GM19395 (cell line): ENCODE results near the gene QPRT.
"Not testable (repeated sequence)": the region's sequence is repeated elsewhere in the genome, so short reads cannot be mapped to it uniquely, and the experiment has no call there.

Experiments used
- ATAC-seq: cut with Tn5 transposase; IDR thresholded peaks from one replicate; pipeline ENCODE4 v1.9.1; 2021; ENCODE audit warnings: mild to moderate bottlenecking, moderate library complexity; ENCODE audit not compliant: unreplicated experiment

Gene QPRT

GRCh38 chr16:29662000-29662728 is 16.8 kb upstream of the QPRT start:
- no peak for ATAC-seq

DNA sequence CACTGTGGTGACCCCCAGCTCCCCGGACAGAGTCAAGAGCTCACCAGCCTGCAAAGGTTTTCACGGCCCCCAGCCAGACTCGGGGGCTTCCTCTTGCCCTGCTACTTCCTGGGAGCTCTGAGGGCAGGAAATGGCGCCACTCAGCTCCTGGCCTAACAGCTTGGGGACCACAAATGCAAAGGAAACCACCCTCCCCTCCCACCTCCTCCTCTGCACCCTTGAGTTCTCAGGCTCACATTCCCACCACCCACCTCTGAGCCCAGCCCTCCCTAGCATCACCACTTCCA is 16.3 kb upstream of the QPRT start:
- ATAC-seq, result no peak

DNA sequence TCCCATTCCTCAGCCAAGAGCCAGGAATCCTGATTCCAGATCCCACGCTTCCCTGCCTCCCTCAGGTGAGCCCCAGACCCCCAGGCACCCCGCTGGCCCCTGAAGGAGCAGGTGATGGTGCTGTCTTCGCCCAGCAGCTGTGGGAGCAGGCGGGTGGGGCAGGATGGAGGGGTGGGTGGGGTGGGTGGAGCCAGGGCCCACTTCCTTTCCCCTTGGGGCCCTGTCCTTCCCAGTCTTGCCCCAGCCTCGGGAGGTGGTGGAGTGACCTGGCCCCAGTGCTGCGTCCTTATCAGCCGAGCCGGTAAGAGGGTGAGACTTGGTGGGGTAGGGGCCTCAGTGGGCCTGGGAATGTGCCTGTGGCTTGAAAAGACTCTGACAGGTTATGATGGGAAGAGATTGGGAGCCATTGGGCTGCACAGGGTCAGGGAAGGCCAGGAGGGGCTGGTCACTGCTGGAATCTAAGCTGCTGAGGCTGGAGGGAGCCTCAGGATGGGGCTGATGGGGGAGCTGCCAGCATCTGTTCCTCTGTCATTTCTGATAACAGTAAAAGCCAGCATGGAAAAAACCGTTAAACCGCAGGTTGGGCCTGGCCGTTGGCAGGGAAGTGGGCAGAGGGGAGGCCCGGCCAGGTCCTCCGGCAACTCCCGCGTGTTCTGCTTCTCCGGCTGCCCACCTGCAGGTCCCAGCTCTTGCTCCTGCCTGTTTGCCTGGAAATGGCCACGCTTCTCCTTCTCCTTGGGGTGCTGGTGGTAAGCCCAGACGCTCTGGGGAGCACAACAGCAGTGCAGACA is 15.8 kb upstream of the QPRT start, which contains the start of gene SPN:
Gene SPN, plus strand, starts transcription at position 232 of the 791 bp plus-strand sequence. Its CDS starts 482 bp downstream, at position 714.
- no peak for ATAC-seq

DNA sequence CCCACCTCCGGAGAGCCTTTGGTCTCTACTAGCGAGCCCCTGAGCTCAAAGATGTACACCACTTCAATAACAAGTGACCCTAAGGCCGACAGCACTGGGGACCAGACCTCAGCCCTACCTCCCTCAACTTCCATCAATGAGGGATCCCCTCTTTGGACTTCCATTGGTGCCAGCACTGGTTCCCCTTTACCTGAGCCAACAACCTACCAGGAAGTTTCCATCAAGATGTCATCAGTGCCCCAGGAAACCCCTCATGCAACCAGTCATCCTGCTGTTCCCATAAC is 15.2 kb upstream of the QPRT start:
- ATAC-seq, result no peak

- ATAC-seq, result no peak
These were observed 14.7 kb upstream of the QPRT start for GRCh38 chr16:29664091-29664921.

DNA sequence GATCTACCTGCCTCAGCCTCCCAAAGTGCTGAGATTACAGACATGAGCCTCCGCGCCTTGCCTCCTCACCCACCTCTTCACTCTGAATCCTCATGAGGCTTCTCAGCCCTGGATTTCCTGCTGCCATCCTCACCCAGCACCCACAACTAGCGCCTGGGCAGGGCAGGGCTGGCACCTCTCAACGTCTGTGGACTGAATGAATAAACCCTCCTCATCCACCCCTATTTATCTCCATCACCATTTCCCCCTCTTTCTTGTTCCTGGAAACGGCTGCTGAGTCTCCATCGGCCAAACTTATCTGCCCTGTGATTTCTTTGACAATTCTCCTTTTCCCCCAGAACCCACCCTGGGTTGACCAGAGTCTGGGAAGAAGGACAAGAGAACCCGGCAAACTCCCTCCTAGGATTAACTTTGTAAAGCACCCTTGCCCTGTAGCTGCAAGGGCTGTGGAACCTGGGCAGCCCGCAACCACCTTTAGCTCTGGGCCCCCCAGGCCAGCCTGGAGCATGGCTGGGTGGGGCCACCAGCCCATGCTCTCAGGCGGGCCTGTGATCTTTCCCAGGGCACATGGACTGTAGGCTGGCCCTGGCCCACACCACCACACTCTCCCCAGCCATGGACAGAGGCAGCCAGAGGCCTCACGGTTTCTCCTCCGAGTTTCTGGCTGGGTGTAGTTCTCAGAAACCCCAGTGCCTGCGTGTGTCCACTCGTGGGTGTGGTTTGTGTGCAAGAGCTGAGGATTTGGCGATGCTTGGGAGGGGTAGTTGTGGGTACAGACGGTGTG is 13.5 kb upstream of the QPRT start:
- no peak for ATAC-seq

DNA sequence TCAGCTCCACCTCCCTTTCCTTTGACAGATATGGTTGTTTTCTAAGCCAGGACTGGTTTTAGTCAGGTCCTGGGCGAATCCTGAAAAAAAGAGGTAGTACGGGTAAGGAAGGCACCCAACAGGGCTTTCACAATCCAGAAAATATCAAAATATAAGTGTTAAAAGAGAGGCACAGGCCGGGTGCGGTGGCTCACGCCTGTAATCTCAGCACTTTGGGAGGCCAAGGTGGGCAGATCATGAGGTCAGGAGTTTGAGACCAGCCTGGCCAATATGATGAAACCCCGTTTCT is 11.7 kb upstream of the QPRT start:
- ATAC-seq, result not testable (repeated sequence)

- ATAC-seq, result no peak
These were observed 11.2 kb upstream of the QPRT start for GRCh38 chr16:29667755-29668154.

GRCh38 chr16:29668267-29668666 is 10.7 kb upstream of the QPRT start:
- ATAC-seq, result no peak

DNA sequence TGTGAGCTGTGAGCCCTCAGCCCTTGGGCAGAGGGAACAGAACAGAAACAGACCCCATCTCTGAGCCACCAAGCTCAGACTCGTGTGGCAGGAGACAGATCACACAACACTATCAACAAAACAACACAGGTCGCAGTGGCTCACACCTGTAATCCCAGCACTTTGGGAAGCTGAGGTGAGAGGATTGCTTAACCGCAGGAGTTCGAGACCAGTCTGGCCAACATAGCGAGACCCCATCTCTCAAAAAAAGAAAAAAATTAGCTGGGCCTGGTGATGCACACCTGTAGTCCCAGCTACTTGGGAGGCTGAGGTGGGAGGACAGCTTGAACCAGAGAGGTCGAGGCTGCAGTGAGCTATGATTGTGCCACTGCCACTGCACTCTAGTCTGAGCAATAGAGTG is 5.5 kb upstream of the QPRT start:
- ATAC-seq, result no peak

GRCh38 chr16:29674188-29674587 is 4.8 kb upstream of the QPRT start:
- ATAC-seq, result no peak

DNA sequence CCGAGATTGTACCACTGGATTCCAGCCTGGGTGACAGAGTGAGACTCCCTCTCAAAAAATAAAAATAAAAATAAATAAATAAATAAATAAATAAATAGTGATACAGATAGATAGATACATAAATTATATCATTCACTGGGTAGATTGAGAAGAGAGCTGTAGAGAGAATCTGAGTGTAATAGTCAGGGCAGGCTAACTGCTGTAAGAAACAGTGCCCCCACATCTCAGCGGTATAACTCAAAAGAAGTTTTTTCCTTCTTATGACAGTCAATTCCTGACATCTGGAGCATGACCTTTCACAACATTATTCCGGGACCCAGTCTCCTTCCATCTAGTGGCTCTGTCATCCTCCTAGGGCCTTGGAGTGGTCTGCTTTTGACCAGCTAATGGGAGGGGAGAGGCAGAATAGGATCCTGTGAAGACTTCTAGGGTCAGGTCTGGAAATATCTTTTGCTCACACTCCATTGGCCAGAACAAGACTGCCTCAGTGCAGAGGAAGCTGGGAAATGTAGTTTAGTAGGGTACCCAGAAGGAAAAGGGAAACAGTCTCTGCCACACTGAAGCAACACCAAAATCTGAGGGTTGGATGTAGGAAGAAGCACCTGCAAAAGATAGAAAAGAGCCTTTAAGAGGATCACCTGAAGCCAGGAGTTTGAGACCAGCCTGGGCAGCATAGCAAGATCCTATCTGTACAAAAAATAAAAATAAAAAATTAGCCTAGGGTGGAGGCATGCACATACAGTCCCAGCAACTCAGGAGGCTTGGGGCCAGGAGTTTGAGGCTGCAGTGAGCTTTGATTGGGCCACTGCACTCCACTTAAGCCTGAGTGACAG is 3.0 kb upstream of the QPRT start:
- no peak for ATAC-seq

DNA sequence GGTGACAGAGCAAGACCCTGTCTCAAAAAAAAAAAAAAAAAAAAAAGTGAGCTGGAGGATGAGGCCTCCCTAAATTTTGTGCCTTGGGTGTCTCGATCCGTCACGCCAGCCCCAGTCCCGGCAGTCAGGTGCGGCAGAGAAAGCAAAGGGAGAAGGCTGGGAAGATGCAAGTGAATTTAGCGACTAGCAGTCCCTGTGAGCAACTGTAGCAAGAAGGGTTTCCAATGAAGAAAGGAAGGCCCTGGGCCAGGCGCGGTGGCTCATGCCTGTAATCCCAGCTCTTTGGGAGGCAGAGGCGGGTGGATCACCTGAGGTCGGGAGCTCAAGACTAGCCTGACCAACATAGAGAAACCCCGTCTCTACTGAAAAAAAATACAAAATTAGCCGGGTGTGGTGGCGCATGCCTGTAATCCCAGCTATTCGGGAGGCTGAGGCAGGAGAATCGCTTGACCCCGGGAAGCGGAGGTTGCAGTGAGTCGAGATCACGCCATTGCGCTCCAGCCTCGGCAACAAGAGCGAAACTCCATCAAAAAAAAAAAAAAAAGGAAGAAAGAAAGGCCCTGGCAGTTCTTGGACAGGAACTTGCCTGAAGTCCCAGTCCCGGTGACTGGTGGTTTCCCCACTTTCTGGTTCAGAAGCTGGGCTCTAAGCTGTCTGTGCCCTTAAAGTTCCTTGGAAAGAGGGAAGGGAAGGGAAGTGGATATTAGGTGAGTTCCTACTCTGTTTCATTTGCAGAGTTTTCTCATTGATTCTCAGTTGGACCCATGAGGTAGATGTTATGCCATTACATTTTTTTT is 1.8 kb upstream of the QPRT start:
- ATAC-seq, result no peak

DNA sequence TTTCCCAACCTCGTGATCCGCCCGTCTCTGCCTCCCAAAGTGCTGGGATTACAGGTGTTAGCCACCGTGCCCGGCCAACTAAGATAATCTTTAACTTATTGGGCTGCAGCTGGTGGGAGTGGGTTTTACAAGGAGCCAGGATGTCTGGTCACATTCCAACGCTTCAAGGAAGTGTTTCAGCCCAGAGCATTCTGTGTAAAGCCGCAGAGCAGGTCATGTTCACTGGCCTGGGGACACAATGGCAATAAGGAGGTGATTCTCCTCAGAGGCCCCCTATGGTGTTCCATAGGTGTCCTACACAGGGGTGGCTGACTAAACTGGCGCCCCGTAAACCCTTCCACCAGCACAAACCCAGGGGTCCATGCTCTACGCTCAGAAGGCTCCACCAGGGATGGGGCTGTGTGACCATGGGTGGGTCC is 1.2 kb downstream of the QPRT start:
- no peak for ATAC-seq

GRCh38 chr16:29683543-29684090 is 4.6 kb downstream of the QPRT start:
- no peak for ATAC-seq

GRCh38 chr16:29684679-29685078 is 5.7 kb downstream of the QPRT start:
- ATAC-seq, result no peak

GRCh38 chr16:29686740-29687332 is 7.9 kb downstream of the QPRT start:
- no peak for ATAC-seq

DNA sequence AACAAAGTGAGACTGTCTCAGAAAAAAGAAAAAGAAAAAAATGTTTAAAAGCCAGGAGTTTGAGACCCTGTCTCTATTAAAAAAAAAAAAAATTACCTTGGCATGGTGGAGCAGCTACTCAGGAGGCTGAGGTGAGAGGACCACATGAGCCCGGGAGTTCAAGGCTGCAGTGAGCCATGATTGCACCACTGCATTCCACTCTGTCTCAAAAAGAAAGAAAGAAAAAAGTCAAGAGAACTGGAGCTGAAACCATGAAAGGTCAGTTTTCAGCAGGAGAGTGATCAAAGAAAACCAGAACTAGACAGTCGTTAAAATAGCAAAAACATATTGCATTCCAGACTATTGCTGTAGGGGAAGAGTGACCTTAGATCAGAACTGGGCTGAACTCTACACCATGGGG is 8.8 kb downstream of the QPRT start:
- ATAC-seq, result no peak

DNA sequence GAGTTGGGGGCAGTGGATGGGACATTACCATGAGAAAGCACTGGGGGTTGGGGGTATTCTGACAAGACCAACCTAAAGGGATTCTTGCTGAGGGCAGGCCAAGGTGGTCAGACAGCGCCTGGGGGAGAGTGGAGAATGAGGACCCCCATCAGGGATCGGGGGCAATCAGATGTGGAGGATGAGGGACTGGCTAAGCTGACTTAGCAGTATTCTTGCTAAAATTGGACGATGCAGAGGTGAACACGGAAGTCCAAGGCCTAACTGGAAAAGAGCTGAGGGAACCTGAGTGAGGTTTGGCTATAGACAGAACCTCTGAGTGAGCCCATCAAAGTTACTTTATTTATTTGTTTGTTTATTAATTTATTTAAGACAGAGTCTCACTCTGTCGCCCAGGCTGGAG is 9.2 kb downstream of the QPRT start:
- no peak for ATAC-seq
